ENCODE measurements around the gene VPS52. TPM values are rescaled to one million over a fixed set of nuclear protein-coding genes. Genes with fewer than 3 reads are reported as not detected.

Gene VPS52
- total RNA-seq, 1 experiment from 2014 or later, result 47.1 TPM

- Histone ChIP-seq H3K79me1 (ENCODE audit: insufficient read depth, low read depth, low read length, poor library complexity, severe bottlenecking) (no peaks in the 10 kb centered on the region), H4K5ac (ENCODE audit: insufficient read length, low read depth, low read length) (no peak overlapping the region), H3K9ac (ENCODE audit: extremely low read depth, insufficient read length, low read length) (no peak overlapping the region), H3K79me2 (ENCODE audit: insufficient read depth, low read length) (no peaks in the 10 kb centered on the region), H3K27ac (ENCODE audit: insufficient read length, low read depth, low read length) (no peak overlapping the region), H2AK5ac (ENCODE audit: insufficient read length, low read length) (no peak overlapping the region), H3K56ac (ENCODE audit: insufficient read length, low read depth, low read length) (no peak overlapping the region), H2BK120ac (ENCODE audit: low read depth, low read length, poor library complexity, severe bottlenecking) (no peak overlapping the region), H4K20me1 (ENCODE audit: control insufficient read depth, insufficient read depth, insufficient read length) (no peaks in the 10 kb centered on the region), H3K4ac (ENCODE audit: low read depth, low read length) (no peak overlapping the region), H3K23me2 (ENCODE audit: insufficient read length, low read depth, low read length, poor library complexity, severe bottlenecking) (peaks cover 2% of the 10 kb centered on the region), H4K91ac (ENCODE audit: insufficient read length, low read depth, low read length) (no peak overlapping the region), H3K9me3 (ENCODE audit: control insufficient read depth, low read depth, low read length) (no peaks in the 10 kb centered on the region), H2AFZ (ENCODE audit: low read length) (no peak overlapping the region), H3T11ph (ENCODE audit: low read length) (no peak overlapping the region), H2BK15ac (ENCODE audit: low read depth, low read length) (no peak overlapping the region), H3K23ac (ENCODE audit: insufficient read length, low read depth, low read length) (no peak overlapping the region), H2BK5ac (ENCODE audit: insufficient read length, low read length) (no peak overlapping the region), H3K4me1 (ENCODE audit: insufficient read depth, low read length) (no peaks in the 10 kb centered on the region), H3K18ac (ENCODE audit: insufficient read length, low read depth, low read length) (no peak overlapping the region), H3K14ac (ENCODE audit: insufficient read depth, low read length) (no peak overlapping the region), H4K8ac (replicated peaks; ENCODE audit: insufficient read length, low read depth, low read length) (no peak overlapping the region), H2BK12ac (ENCODE audit: insufficient read length, low read depth, low read length) (no peak overlapping the region), H3K27me3 (ENCODE audit: insufficient read depth, low read length) (no peaks in the 10 kb centered on the region), H2BK20ac (ENCODE audit: low read depth, low read length, poor library complexity, severe bottlenecking) (no peak overlapping the region), H3K4me2 (ENCODE audit: insufficient read depth, insufficient read length, low read length) (no peak overlapping the region)
- Mint-ChIP-seq H3K27ac (no peak overlapping the region), H3K9me3 (no peaks in the 10 kb centered on the region), H3K36me3 (ENCODE audit: insufficient read depth in 1 of 3, low read depth in 3 of 3) (peaks cover 12 to 47% (median 39%) of the 10 kb centered on the region in 3 experiments), H3K4me1 (peaks cover 9 to 14% of the 10 kb centered on the region in 2 experiments), H3K27me3 (ENCODE audit: low read depth) (no peaks in the 10 kb centered on the region), H3K4me3 (no peak overlapping the region)
- no peak for DNase-seq
- no peak for TF ChIP-seq CTCF (conservative IDR thresholded peaks at IDR 0.05)
- WGBS (ENCODE audit: extremely low coverage, insufficient read length, low lambda C conversion rate), result no CpG with 5 or more reads among the region's 4 CpGs
Observed at GRCh38 chr6:33254591-33254990, 17.1 kb downstream of the VPS52 start.
